Measurements from ENCODE around the gene FUT3.

Gene FUT3

DNA sequence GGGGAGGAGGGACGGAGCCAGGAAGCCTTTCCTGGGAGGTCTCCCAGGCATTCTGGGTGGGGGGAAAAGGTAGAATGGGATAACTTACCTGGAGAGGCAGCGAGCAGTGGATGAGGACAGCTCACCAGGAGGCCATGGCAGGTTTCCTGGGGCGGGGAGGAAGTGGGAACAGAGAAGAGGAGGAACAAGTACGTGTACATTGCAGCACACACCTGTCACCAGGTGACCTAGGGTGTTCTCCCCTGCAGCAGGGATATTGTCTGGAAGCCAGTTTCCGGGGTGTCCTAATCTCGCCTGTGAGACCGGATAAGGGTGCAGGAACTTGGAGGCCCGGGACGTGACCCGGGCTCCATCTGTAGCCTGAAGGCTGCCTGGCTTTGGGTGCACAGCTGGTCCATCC is at the start of gene FUT3:
Gene FUT3 (minus strand): TSS at position 148 of the 400 bp plus-strand sequence.
- H3K4me3 ChIP-seq (ENCODE audit: low read depth, low read length, poor library complexity, severe bottlenecking): no peak within 1 kb of the TSS
- peaks cover 2% of the 10 kb centered on the region; the same call in 1 of the 2 replicates for H3K27me3 ChIP-seq (ENCODE audit: insufficient read depth, low read length)
- no peak within 1 kb of the TSS for H3K9ac ChIP-seq (ENCODE audit: low read length)
- TF ChIP-seq EZH2 (IDR thresholded peaks at IDR 0.05; ENCODE audit: borderline replicate concordance, low read length) (no peak), CTCF (IDR thresholded peaks at IDR 0.05; ENCODE audit: low read length) (no peak)
- no peaks in the 10 kb centered on the region for H3K9me2 ChIP-seq (ENCODE audit: low read depth, low read length)
- H3K36me3 ChIP-seq (ENCODE audit: insufficient read depth, low read length): no peaks in the 10 kb centered on the region
- no peak within 1 kb of the TSS for H2AFZ ChIP-seq (ENCODE audit: low read length)
- no peaks in the 10 kb centered on the region for H3F3A ChIP-seq (ENCODE audit: insufficient read depth, low read length)
- no peaks in the 10 kb centered on the region for H3K79me2 ChIP-seq (ENCODE audit: insufficient read depth, low read length)
- no peak within 1 kb of the TSS for H3K4me2 ChIP-seq (ENCODE audit: low read length)
- H3K4me1 ChIP-seq (ENCODE audit: insufficient read depth, low read length, severe bottlenecking): no peaks in the 10 kb centered on the region
- H3K9me3 ChIP-seq (ENCODE audit: low read length): no peaks in the 10 kb centered on the region
- H4K20me1 ChIP-seq (ENCODE audit: insufficient read depth, low read length): no peaks in the 10 kb centered on the region
- H3K27ac ChIP-seq (ENCODE audit: low read depth, low read length, poor library complexity, severe bottlenecking): no peak within 1 kb of the TSS

DNA sequence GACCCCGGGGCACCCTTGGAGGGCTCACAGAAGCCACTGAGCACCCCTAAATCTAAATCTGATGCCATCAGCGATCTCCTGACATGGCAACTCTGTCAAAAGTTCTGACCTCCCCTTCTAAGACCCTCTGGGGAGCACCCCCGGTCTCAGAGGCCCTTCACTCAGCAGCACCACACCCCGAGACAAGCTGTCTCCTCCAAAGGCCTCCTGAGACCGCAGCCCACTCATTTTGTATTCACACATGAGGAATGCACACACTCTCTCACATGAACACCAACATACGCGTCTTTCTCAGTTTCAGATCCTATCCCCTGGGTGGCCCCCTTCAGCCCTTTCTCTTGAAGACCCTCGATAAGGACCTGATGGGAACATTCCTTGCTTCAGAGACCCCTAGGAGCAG is 49.7 kb upstream of the FUT3 start:
- H3K9ac ChIP-seq (ENCODE audit: low read length): no peak overlapping the region

GRCh38 chr19:5899728-5900526 is 48.7 kb upstream of the FUT3 start:
- Histone ChIP-seq H3K4me1 (ENCODE audit: insufficient read depth, low read length, severe bottlenecking) (peaks cover 11% of the 10 kb centered on the region), H3K36me3 (ENCODE audit: insufficient read depth, low read length) (peaks cover 39% of the 10 kb centered on the region), H3K4me3 (ENCODE audit: low read depth, low read length, poor library complexity, severe bottlenecking) (no peak overlapping the region), H2AFZ (ENCODE audit: low read length) (no peak overlapping the region), H3K9me3 (ENCODE audit: low read length) (no peaks in the 10 kb centered on the region), H4K20me1 (ENCODE audit: insufficient read depth, low read length) (no peaks in the 10 kb centered on the region), H3K9ac (ENCODE audit: low read length) (no peak overlapping the region), H3K9me2 (ENCODE audit: low read depth, low read length) (no peaks in the 10 kb centered on the region), H3K4me2 (ENCODE audit: low read length) (no peak overlapping the region), H3K79me2 (ENCODE audit: insufficient read depth, low read length) (peaks cover 30% of the 10 kb centered on the region), H3K27me3 (ENCODE audit: insufficient read depth, low read length) (no peaks in the 10 kb centered on the region), H3K27ac (ENCODE audit: low read depth, low read length, poor library complexity, severe bottlenecking) (no peak overlapping the region), H3F3A (ENCODE audit: insufficient read depth, low read length) (no peaks in the 10 kb centered on the region)
- TF ChIP-seq EZH2 (IDR thresholded peaks at IDR 0.05; ENCODE audit: borderline replicate concordance, low read length) (no peak), CTCF (IDR thresholded peaks at IDR 0.05; ENCODE audit: low read length) (no peak)

More for the DNA sequence above, 49.7 kb upstream of the FUT3 start:
- peaks cover 29% of the 10 kb centered on the region for H3K36me3 ChIP-seq (ENCODE audit: insufficient read depth, low read length)
- no peak overlapping the region for H3K4me3 ChIP-seq (ENCODE audit: low read depth, low read length, poor library complexity, severe bottlenecking)
- H3K9me3 ChIP-seq (ENCODE audit: low read length): no peaks in the 10 kb centered on the region
- H3K4me2 ChIP-seq (ENCODE audit: low read length): no peak overlapping the region
- no peaks in the 10 kb centered on the region for H4K20me1 ChIP-seq (ENCODE audit: insufficient read depth, low read length)
- H3K27me3 ChIP-seq (ENCODE audit: insufficient read depth, low read length): no peaks in the 10 kb centered on the region
- H2AFZ ChIP-seq (ENCODE audit: low read length): no peak overlapping the region
- H3F3A ChIP-seq (ENCODE audit: insufficient read depth, low read length): no peaks in the 10 kb centered on the region
- no peak overlapping the region for H3K27ac ChIP-seq (ENCODE audit: low read depth, low read length, poor library complexity, severe bottlenecking)
- TF ChIP-seq CTCF (IDR thresholded peaks at IDR 0.05; ENCODE audit: low read length) (no peak), EZH2 (IDR thresholded peaks at IDR 0.05; ENCODE audit: borderline replicate concordance, low read length) (no peak)
- H3K9me2 ChIP-seq (ENCODE audit: low read depth, low read length): no peaks in the 10 kb centered on the region
- peaks cover 30% of the 10 kb centered on the region for H3K79me2 ChIP-seq (ENCODE audit: insufficient read depth, low read length)
- H3K4me1 ChIP-seq (ENCODE audit: insufficient read depth, low read length, severe bottlenecking): peaks cover 18% of the 10 kb centered on the region

Data from OCI-LY1 (cell line).